H1 (cell line): ENCODE data around the gene RAB3D. TPM values are rescaled to one million over a fixed set of nuclear protein-coding genes. Genes with fewer than 3 reads are reported as not detected.

ENCODE experiments used
- CTCF ChIA-PET: fragments of 300-600 bp; sonication (Branson Sonifier 250); formaldehyde crosslinking; loops from one replicate; lab custom pipeline; 2021; ENCODE audit not compliant: partially characterized antibody; lab: Charles Lee
- POLR2A ChIA-PET: fragments of 300-600 bp; sonication (Branson Sonifier 250); formaldehyde crosslinking; loops from one replicate; lab custom pipeline; 2021; ENCODE audit warnings: inconsistent platforms; ENCODE audit not compliant: partially characterized antibody; lab: Charles Lee
- DNase-seq, 2 experiments: peaks; one replicate each; pipeline versions ENCODE4 v3.0.0 to v3.0.0-alpha.2; 2010 to 2022; ENCODE audit warnings: low spot score in 2 of 2, low read depth in 1 of 2, mixed read lengths in 1 of 2
- FAIRE-seq: peaks from 2 replicates; lab custom pipeline; 2011; peaks lifted over from hg19 to GRCh38; lab: Jason Lieb, UNC
- H2AFZ ChIP-seq: 2 replicates; pipeline ENCODE4 v1.8.1; 2012; ENCODE audit warnings: low read length, inconsistent platforms
- H2AK5ac ChIP-seq: 2 replicates; pipeline ENCODE4 v1.6.1; 2013; ENCODE audit warnings: low read depth, low read length
- H2BK120ac ChIP-seq: replicated peaks from 2 replicates; pipeline ENCODE3; 2013; ENCODE audit warnings: low read depth, low read length, inconsistent platforms
- H2BK12ac ChIP-seq: 2 replicates; pipeline ENCODE4 v1.6.1; 2013; ENCODE audit warnings: low read depth, low read length
- H2BK15ac ChIP-seq: 2 replicates; pipeline ENCODE4 v1.6.1; 2013; ENCODE audit warnings: low read length
- H2BK20ac ChIP-seq: 2 replicates; pipeline ENCODE4 v1.6.1; 2013; ENCODE audit warnings: low read length
- H2BK5ac ChIP-seq: 2 replicates; pipeline ENCODE4 v1.6.1; 2013; ENCODE audit warnings: low read depth, low read length
- H3K14ac ChIP-seq: 2 replicates; pipeline ENCODE4 v1.6.1; 2013; ENCODE audit warnings: inconsistent platforms; ENCODE audit not compliant: insufficient read length
- H3K18ac ChIP-seq: 2 replicates; pipeline ENCODE4 v1.6.1; 2013; ENCODE audit warnings: low read length; ENCODE audit errors: extremely low read depth
- H3K23ac ChIP-seq: 2 replicates; pipeline ENCODE4 v1.6.1; 2013; ENCODE audit warnings: inconsistent platforms; ENCODE audit not compliant: insufficient read length
- H3K23me2 ChIP-seq: 2 replicates; pipeline ENCODE4 v1.6.1; 2013; ENCODE audit warnings: low read depth, low read length
- H3K27ac ChIP-seq: 2 replicates; pipeline ENCODE4 v1.6.1; 2011; ENCODE audit warnings: low read depth, low read length, inconsistent platforms
- H3K27me3 ChIP-seq, 4 experiments: replicated peaks in 1 of 4; 1 replicate in 1 of 4; 2 replicates in 3 of 4; pipeline versions ENCODE4 v1.6.1 to v1.8.1; 2011 to 2013; ENCODE audit warnings: low read length in 3 of 4, mild to moderate bottlenecking in 3 of 4, inconsistent platforms in 2 of 4, mixed read lengths in 2 of 4, moderate library complexity in 1 of 4; ENCODE audit not compliant: control insufficient read depth in 3 of 4, insufficient read depth in 3 of 4; ENCODE audit errors: extremely low read depth in 1 of 4
- H3K36me3 ChIP-seq, 4 experiments: 2 replicates each; pipeline versions ENCODE4 v1.6.1 to v1.8.1; 2011 to 2013; ENCODE audit warnings: mild to moderate bottlenecking in 4 of 4, low read length in 3 of 4, moderate library complexity in 2 of 4, control low read depth in 1 of 4, inconsistent platforms in 1 of 4; ENCODE audit not compliant: insufficient read depth in 4 of 4, control insufficient read depth in 2 of 4
- H3K4ac ChIP-seq: replicated peaks from 2 replicates; pipeline ENCODE3; 2013; ENCODE audit warnings: low read length, low read depth, mixed read lengths, inconsistent platforms; ENCODE audit not compliant: insufficient read length
- H3K4me1 ChIP-seq, 4 experiments: replicated peaks in 1 of 4; 1 replicate in 1 of 4; 2 replicates in 3 of 4; pipeline versions ENCODE4 v1.6.1 to v1.8.1; 2011 to 2013; ENCODE audit warnings: low read length in 3 of 4, inconsistent platforms in 2 of 4, mixed read lengths in 1 of 4; ENCODE audit not compliant: insufficient read depth in 4 of 4, control insufficient read depth in 3 of 4
- H3K4me2 ChIP-seq, 2 experiments: 2 replicates each; pipeline versions ENCODE4 v1.6.1 to v1.8.1; 2011 to 2013; ENCODE audit warnings: low read depth in 2 of 2, low read length in 2 of 2, control low read depth in 1 of 2, inconsistent platforms in 1 of 2, mild to moderate bottlenecking in 1 of 2; ENCODE audit not compliant: insufficient read depth in 1 of 2
- H3K4me3 ChIP-seq, 4 experiments: fragments of 200-600, 300-600 bp in 1 of 4; sonication (generic), shearing (Covaris generic), sonication (Bioruptor Twin) in 1 of 4; 2 replicates each; pipeline versions ENCODE4 v1.5.1 to v1.8.1; 2011 to 2016; ENCODE audit warnings: low read length in 4 of 4, low read depth in 3 of 4, control low read depth in 2 of 4, inconsistent platforms in 2 of 4, mild to moderate bottlenecking in 2 of 4, mixed read lengths in 1 of 4, moderate library complexity in 1 of 4; ENCODE audit not compliant: insufficient read depth in 2 of 4; ENCODE audit errors: extremely low read depth in 1 of 4
- H3K56ac ChIP-seq: replicated peaks from 2 replicates; pipeline ENCODE3; 2013; ENCODE audit warnings: low read depth, mild to moderate bottlenecking, mixed read lengths, low read length, inconsistent platforms; ENCODE audit not compliant: insufficient read length
- H3K79me1 ChIP-seq: 2 replicates; pipeline ENCODE4 v1.6.1; 2013; ENCODE audit warnings: low read depth, low read length, control low read depth
- H3K79me2 ChIP-seq, 2 experiments: 2 replicates each; pipeline versions ENCODE4 v1.6.1 to v1.8.1; 2012 to 2013; ENCODE audit warnings: low read length in 2 of 2, mild to moderate bottlenecking in 2 of 2, inconsistent platforms in 1 of 2; ENCODE audit not compliant: insufficient read depth in 2 of 2, control insufficient read depth in 1 of 2
- H3K9ac ChIP-seq, 4 experiments: replicated peaks in 1 of 4; 1 replicate in 1 of 4; 2 replicates in 3 of 4; pipeline versions ENCODE4 v1.6.1 to v1.8.1; 2011 to 2013; ENCODE audit warnings: low read depth in 3 of 4, low read length in 3 of 4, control low read depth in 2 of 4, mild to moderate bottlenecking in 2 of 4, moderate library complexity in 2 of 4, inconsistent platforms in 1 of 4; ENCODE audit errors: extremely low read depth in 1 of 4
- H3K9me3 ChIP-seq, 2 experiments: 2 replicates each; pipeline versions ENCODE4 v1.6.1 to v1.8.1; 2012 to 2013; ENCODE audit warnings: mild to moderate bottlenecking in 2 of 2, moderate library complexity in 2 of 2, control low read depth in 1 of 2, inconsistent platforms in 1 of 2, low read depth in 1 of 2, low read length in 1 of 2, mixed read lengths in 1 of 2; ENCODE audit not compliant: insufficient read depth in 2 of 2
- H4K20me1 ChIP-seq, 2 experiments: replicated peaks in 1 of 2; 2 replicates each; pipeline versions ENCODE3 to v1.8.1; 2011 to 2013; ENCODE audit warnings: inconsistent platforms in 2 of 2, low read length in 2 of 2, mild to moderate bottlenecking in 1 of 2; ENCODE audit not compliant: insufficient read depth in 2 of 2, control insufficient read depth in 1 of 2
- H4K5ac ChIP-seq: 2 replicates; pipeline ENCODE4 v1.6.1; 2013; ENCODE audit warnings: low read length, low read depth, mixed read lengths, inconsistent platforms; ENCODE audit not compliant: insufficient read length
- H4K8ac ChIP-seq: 2 replicates; pipeline ENCODE4 v1.8.0; 2013; ENCODE audit warnings: mild to moderate bottlenecking, moderate library complexity, low read length, inconsistent platforms; ENCODE audit not compliant: insufficient read depth; ENCODE audit errors: extremely low read depth
- H4K91ac ChIP-seq: replicated peaks from 2 replicates; pipeline ENCODE3; 2013; ENCODE audit warnings: low read length, mixed read lengths, inconsistent platforms; ENCODE audit not compliant: insufficient read length
- CEBPB ChIP-seq: IDR thresholded peaks from 2 replicates; pipeline ENCODE4 v1.6.1; 2012; ENCODE audit warnings: low read depth, low read length
- E2F6 ChIP-seq: IDR thresholded peaks from 2 replicates; pipeline ENCODE4 v1.6.1; 2012; ENCODE audit warnings: inconsistent platforms
- GABPA ChIP-seq: IDR thresholded peaks from 2 replicates; pipeline ENCODE4 v1.6.1; 2011; ENCODE audit warnings: mild to moderate bottlenecking, low read length, moderate library complexity, borderline replicate concordance; ENCODE audit not compliant: insufficient read depth
- HDAC2 ChIP-seq, 2 experiments: fragments of 300-600 bp in 1 of 2; sonication (generic) in 1 of 2; IDR thresholded peaks; 2 replicates each; pipeline ENCODE4 v1.6.1; 2011 to 2012; ENCODE audit warnings: low read depth in 2 of 2, low read length in 2 of 2, mild to moderate bottlenecking in 2 of 2, moderate library complexity in 2 of 2, borderline replicate concordance in 1 of 2, inconsistent platforms in 1 of 2
- SAP30 ChIP-seq: fragments of 300-600 bp; sonication (generic); IDR thresholded peaks from 2 replicates; pipeline ENCODE4 v1.7.1; 2012; ENCODE audit warnings: low read length, moderate library complexity, mild to moderate bottlenecking, inconsistent platforms; ENCODE audit not compliant: insufficient read depth, insufficient replicate concordance
- SIX5 ChIP-seq: IDR thresholded peaks from 2 replicates; pipeline ENCODE4 v1.6.1; 2011; ENCODE audit warnings: mild to moderate bottlenecking, low read depth, low read length
- TAF7 ChIP-seq: optimal IDR thresholded peaks from 2 replicates; pipeline ENCODE3; 2011; ENCODE audit warnings: low read depth, mild to moderate bottlenecking, inconsistent platforms, low read length, moderate library complexity, borderline replicate concordance
- TEAD4 ChIP-seq: IDR thresholded peaks from 2 replicates; pipeline ENCODE4 v1.6.1; 2012; ENCODE audit warnings: low read depth, low read length, inconsistent platforms, mixed read lengths
- WGBS, 2 experiments: shearing (Covaris generic) in 1 of 2; methylation state at CpG; one replicate each; pipeline versions ENCODE4 v1.1.6 to v1.1.7; 2013 to 2015; ENCODE audit warnings: low lambda C conversion rate in 2 of 2, mixed read lengths in 2 of 2, inconsistent platforms in 1 of 2, low coverage in 1 of 2, missing lambda C conversion rate in 1 of 2; ENCODE audit not compliant: insufficient replicate concordance in 2 of 2, insufficient coverage in 1 of 2, insufficient read length in 1 of 2; ENCODE audit errors: extremely low coverage in 1 of 2, missing lambda C conversion rate in 1 of 2; 5-methylcytosine and 5-hydroxymethylcytosine counted together
- polyA plus RNA-seq, 7 experiments: library from polyadenylated mRNA; depleted of rRNA in 3 of 7; stranded (reverse) in 5 of 7; unstranded in 2 of 7; fragments of >200 nt in 5 of 7; fragments of 200-250 nt in 2 of 7; gene quantifications; 1 replicate in 5 of 7; 2 replicates in 1 of 7; 4 replicates in 1 of 7; pipeline versions ENCODE4 v1.2.1 to v1.2.3, GENCODE V29; 2011 to 2013; ENCODE audit warnings: missing spikeins in 2 of 7, mixed read lengths in 2 of 7
- total RNA-seq: library from RNA; stranded (reverse); fragmentation: NEBNext Ultra II Directional; extraction: Animal tissue kit (Norgen Biotek cat#: 25700); gene quantifications from 2 replicates; pipeline ENCODE4 v1.2.1, GENCODE V29; 2021

RAB3D gene
- total and polyA plus RNA-seq, 2 of the 8 experiments (the other 6 are each of a cell fraction or from before 2014, with no cell fraction given): 17.8 to 23.8 TPM

DNA sequence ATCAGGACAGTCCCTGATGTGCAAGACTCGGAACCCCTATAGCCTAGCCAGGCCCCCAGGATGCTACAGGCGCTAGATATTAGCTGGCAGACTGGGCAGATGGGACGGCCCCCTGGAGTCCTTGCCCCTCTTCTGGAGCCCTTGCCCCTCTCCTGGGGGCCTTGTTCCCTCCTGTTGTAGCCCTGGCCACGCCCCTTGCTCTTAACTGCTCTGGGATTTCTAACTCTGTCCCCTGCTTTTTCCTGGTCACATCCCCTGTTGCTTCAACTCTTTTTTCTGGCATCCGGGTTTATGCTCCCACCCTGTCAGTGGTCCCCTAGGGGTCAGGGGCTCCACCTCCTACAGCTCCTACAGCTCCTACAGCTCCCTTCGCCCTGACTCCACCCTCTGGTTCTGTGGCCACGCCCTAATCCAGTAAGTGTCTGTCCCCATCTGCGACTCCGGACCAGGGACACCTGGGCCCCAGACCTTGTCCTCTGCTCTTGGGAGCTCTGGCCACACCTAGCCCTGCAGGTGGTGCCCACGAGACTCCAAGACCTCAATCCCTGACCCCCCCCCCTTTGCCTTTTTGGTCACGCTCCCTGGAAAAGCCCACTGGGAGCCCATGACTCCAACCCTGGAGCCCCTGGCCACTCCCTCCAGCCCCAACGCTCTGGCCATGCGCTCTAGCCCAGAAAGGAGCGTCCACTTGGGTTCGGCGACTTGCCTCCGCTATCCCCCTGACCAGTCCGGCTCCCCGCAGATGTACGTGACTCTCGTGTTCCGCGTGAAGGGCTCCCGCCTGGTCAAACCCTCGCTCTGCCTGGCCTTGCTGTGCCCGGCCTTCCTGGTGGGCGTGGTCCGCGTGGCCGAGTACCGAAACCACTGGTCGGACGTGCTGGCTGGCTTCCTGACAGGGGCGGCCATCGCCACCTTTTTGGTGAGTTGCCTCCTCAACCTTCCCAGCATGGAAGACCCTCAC lies 22.6 kb upstream of the RAB3D start:
- Histone ChIP-seq H3K4me2 (peak overlapping the region; percentile 92 to 96), H3K79me2 (no peaks in the 10 kb centered on the region), H3K56ac (no peak overlapping the region), H3K27me3 (peaks cover 0 to 4% (median 2%) of the 10 kb centered on the region in 4 experiments; a peak in 3 of 7 replicates), H3K18ac (peak overlapping the region; percentile 60), H2BK5ac (no peak overlapping the region), H2BK120ac (no peak overlapping the region), H4K20me1 (no peaks in the 10 kb centered on the region), H2BK12ac (peak overlapping the region; percentile 84), H2BK15ac (peak overlapping the region; percentile 61; the same call in 1 of the 2 replicates), H3K23ac (no peak overlapping the region), H3K9me3 (no peaks in the 10 kb centered on the region), H4K5ac (no peak overlapping the region), H3K36me3 (no peaks in the 10 kb centered on the region), H2BK20ac (0 out of 2 replicates have a peak overlapping the region, but pooled peaks have one; percentile 10), H3K23me2 (peaks cover 10% of the 10 kb centered on the region; the same call in 1 of the 2 replicates), H2AFZ (0 out of 2 replicates have a peak overlapping the region, but pooled peaks have one; percentile 43), H3K27ac (no peak overlapping the region), H4K8ac (peak overlapping the region; percentile 54; the same call in 1 of the 2 replicates), H3K4me1 (peaks cover 0 to 7% (median 5%) of the 10 kb centered on the region in 4 experiments), H4K91ac (no peak overlapping the region), H3K4me3 (peak overlapping the region; percentile 46 to 62 (median 56)), H3K4ac (no peak overlapping the region), H3K79me1 (no peaks in the 10 kb centered on the region), H3K9ac (0 out of 7 replicates have a peak overlapping the region, but pooled peaks of 1 of the 4 experiments have one; percentile 13), H3K14ac (no peak overlapping the region), H2AK5ac (no peak overlapping the region)
- 41% methylated on average over 35 of the region's 35 CpGs; no CpG with 5 or more reads in 1 of the 2 experiments for WGBS, 2 experiments
- ChIA-PET POLR2A (interaction anchor here (0.5 to 3.1 kb wide), 14 partner anchors 10 to 273 kb away, joined by 3 to 34 read pairs (median 4); partner anchors contain the start of genes EPOR, LDLR, RGL3 and SWSAP1), CTCF (interaction anchor here (1.1 to 2.8 kb wide), 9 partner anchors 13 to 120 kb away, joined by 3 to 26 read pairs (median 4); partner anchors contain the start of genes CCDC159, ODAD3, PRKCSH and SWSAP1)
- FAIRE-seq (no peak), DNase-seq (no peak)
- TF ChIP-seq SAP30: peak; percentile 45
- no peak for TF ChIP-seq E2F6
- no peak for TF ChIP-seq SIX5
- 0 out of 2 replicates have a peak, but pooled peaks have one; percentile 22 for TF ChIP-seq GABPA
- TF ChIP-seq TAF7: no peak
- no peak for TF ChIP-seq CEBPB
- no peak for TF ChIP-seq HDAC2 (IDR thresholded peaks at IDR 0.05; ENCODE audit: borderline replicate concordance in 1 of 2, low read depth in 2 of 2, low read length in 2 of 2)
- no peak for TF ChIP-seq TEAD4
